Loucy (cell line): ENCODE measurements around the gene DLG1.

ENCODE experiments used
- H2AFZ ChIP-seq: fragments of 200-600 bp; sonication (generic); 2 replicates; pipeline ENCODE4 v1.6.0; 2016; ENCODE audit warnings: antibody characterized with exemption, mild to moderate bottlenecking, low read length, moderate library complexity
- H3F3A ChIP-seq: fragments of 200-600 bp; 2 replicates; pipeline ENCODE4 v1.6.0; 2016; ENCODE audit warnings: antibody characterized with exemption, low read depth, mild to moderate bottlenecking
- H3K27me3 ChIP-seq: fragments of 200-600 bp; sonication (generic); 2 replicates; pipeline ENCODE4 v1.6.1; 2014; ENCODE audit warnings: low read length, mild to moderate bottlenecking; ENCODE audit not compliant: insufficient read depth, poor library complexity, severe bottlenecking
- H3K36me3 ChIP-seq: fragments of 200-600 bp; sonication (generic); 2 replicates; pipeline ENCODE4 v1.6.1; 2016; ENCODE audit warnings: low read length; ENCODE audit not compliant: insufficient read depth
- H3K4me1 ChIP-seq: fragments of 200-600 bp; sonication (generic); 2 replicates; pipeline ENCODE4 v1.5.1; 2014; ENCODE audit warnings: low read length, mild to moderate bottlenecking; ENCODE audit not compliant: insufficient read depth, poor library complexity, severe bottlenecking
- H3K4me2 ChIP-seq: fragments of 200-600 bp; sonication (generic); 2 replicates; pipeline ENCODE4 v1.6.0; 2014; ENCODE audit warnings: antibody characterized with exemption, low read length, low read depth, mild to moderate bottlenecking; ENCODE audit not compliant: poor library complexity, severe bottlenecking
- H3K4me3 ChIP-seq: fragments of 200-600 bp; sonication (generic); 2 replicates; pipeline ENCODE4 v1.5.1; 2014; ENCODE audit warnings: low read length, mild to moderate bottlenecking, mixed read lengths; ENCODE audit not compliant: poor library complexity, severe bottlenecking
- H3K79me2 ChIP-seq: fragments of 200-600 bp; sonication (generic); 2 replicates; pipeline ENCODE4 v1.6.1; 2014; ENCODE audit warnings: low read length; ENCODE audit not compliant: insufficient read depth
- H3K9ac ChIP-seq: fragments of 200-600 bp; sonication (generic); 2 replicates; pipeline ENCODE4 v1.6.0; 2014; ENCODE audit warnings: mild to moderate bottlenecking, low read depth, low read length, moderate library complexity; ENCODE audit not compliant: poor library complexity, severe bottlenecking
- H3K9me2 ChIP-seq: fragments of 200-600 bp; sonication (generic); replicated peaks from 2 replicates; pipeline ENCODE4 v1.6.1; 2016; ENCODE audit warnings: low read depth, low read length, mixed read lengths
- H3K9me3 ChIP-seq: fragments of 200-600 bp; sonication (generic); 2 replicates; pipeline ENCODE4 v1.6.1; 2014; ENCODE audit warnings: mild to moderate bottlenecking, antibody characterized with exemption, low read length, low read depth; ENCODE audit not compliant: insufficient read depth
- H4K20me1 ChIP-seq: fragments of 200-600 bp; sonication (generic); 2 replicates; pipeline ENCODE4 v1.6.0; 2014; ENCODE audit warnings: antibody characterized with exemption, low read length, mild to moderate bottlenecking; ENCODE audit not compliant: insufficient read depth, poor library complexity, severe bottlenecking
- EZH2phosphoT487 ChIP-seq: fragments of 200-600 bp; IDR thresholded peaks from 2 replicates; pipeline ENCODE4 v1.6.1; 2018; ENCODE audit warnings: antibody characterized with exemption, mild to moderate bottlenecking, moderate library complexity, borderline replicate concordance
- TF ChIP-seq, protein P1 (sequence below): fragments of 200-600 bp; sonication (generic); conservative IDR thresholded peaks from 2 replicates; pipeline ENCODE4 v1.5.1; 2014; ENCODE audit warnings: mild to moderate bottlenecking, antibody characterized with exemption, low read length

DLG1 gene

DNA sequence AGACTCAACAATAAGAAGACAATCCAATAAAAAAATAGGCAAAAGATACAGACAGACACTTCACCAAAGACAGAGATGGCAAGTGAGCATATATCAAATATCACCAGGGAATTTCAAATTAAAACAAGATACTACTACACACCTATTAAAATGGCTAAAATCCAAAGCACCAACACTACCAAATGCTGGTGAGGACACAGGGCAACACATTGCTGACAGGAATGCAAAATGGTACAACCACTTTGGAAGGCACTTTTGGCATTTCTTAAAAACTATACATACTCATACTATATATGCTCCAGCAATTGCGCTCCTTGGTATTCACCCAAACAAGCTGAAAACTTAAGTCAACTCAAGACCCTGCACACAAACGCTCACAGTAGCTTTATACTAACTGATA, 12.9 kb downstream of the DLG1 start:
- Histone ChIP-seq H3K9me2 (no peaks in the 10 kb centered on the region), H3K79me2 (peaks cover 86% of the 10 kb centered on the region), H3K4me1 (peaks cover 8% of the 10 kb centered on the region), H3K4me2 (no peak overlapping the region), H4K20me1 (peaks cover 17% of the 10 kb centered on the region), H3K36me3 (peaks cover 53% of the 10 kb centered on the region), H2AFZ (no peak overlapping the region), H3F3A (no peaks in the 10 kb centered on the region), H3K9ac (no peak overlapping the region), H3K4me3 (no peak overlapping the region), H3K9me3 (no peaks in the 10 kb centered on the region), H3K27me3 (no peaks in the 10 kb centered on the region)
- TF ChIP-seq EZH2phosphoT487 = no peak
- TF ChIP-seq, protein P1, sequence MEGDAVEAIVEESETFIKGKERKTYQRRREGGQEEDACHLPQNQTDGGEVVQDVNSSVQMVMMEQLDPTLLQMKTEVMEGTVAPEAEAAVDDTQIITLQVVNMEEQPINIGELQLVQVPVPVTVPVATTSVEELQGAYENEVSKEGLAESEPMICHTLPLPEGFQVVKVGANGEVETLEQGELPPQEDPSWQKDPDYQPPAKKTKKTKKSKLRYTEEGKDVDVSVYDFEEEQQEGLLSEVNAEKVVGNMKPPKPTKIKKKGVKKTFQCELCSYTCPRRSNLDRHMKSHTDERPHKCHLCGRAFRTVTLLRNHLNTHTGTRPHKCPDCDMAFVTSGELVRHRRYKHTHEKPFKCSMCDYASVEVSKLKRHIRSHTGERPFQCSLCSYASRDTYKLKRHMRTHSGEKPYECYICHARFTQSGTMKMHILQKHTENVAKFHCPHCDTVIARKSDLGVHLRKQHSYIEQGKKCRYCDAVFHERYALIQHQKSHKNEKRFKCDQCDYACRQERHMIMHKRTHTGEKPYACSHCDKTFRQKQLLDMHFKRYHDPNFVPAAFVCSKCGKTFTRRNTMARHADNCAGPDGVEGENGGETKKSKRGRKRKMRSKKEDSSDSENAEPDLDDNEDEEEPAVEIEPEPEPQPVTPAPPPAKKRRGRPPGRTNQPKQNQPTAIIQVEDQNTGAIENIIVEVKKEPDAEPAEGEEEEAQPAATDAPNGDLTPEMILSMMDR = no peak

DNA sequence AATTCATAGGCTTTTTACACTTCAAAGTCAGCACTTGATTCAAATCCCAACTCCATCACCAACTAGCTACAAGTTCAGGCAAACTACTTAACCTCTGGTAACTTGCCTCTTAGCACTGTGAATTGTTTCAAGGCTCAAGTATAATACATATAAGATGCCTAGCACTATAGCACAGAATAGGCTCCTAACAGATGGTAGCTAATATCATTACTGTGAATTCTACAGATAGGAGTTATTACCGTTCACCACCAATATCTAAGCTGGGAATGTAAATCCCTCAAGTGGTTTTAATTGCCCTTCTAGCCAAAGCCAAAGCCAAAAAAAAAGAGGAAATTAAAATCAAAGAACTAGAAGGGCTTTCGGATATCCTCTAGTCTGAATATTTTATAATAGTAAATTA, 15.4 kb downstream of the DLG1 start:
- Histone ChIP-seq H3F3A (no peaks in the 10 kb centered on the region), H2AFZ (no peak overlapping the region), H4K20me1 (peaks cover 17% of the 10 kb centered on the region), H3K4me3 (no peak overlapping the region), H3K4me2 (no peak overlapping the region), H3K36me3 (peaks cover 56% of the 10 kb centered on the region), H3K9me3 (no peaks in the 10 kb centered on the region), H3K79me2 (peaks cover 81% of the 10 kb centered on the region), H3K27me3 (no peaks in the 10 kb centered on the region), H3K9ac (no peak overlapping the region), H3K4me1 (no peaks in the 10 kb centered on the region), H3K9me2 (no peaks in the 10 kb centered on the region)
- TF ChIP-seq, protein P1 = no peak
- TF ChIP-seq EZH2phosphoT487 = no peak

DNA sequence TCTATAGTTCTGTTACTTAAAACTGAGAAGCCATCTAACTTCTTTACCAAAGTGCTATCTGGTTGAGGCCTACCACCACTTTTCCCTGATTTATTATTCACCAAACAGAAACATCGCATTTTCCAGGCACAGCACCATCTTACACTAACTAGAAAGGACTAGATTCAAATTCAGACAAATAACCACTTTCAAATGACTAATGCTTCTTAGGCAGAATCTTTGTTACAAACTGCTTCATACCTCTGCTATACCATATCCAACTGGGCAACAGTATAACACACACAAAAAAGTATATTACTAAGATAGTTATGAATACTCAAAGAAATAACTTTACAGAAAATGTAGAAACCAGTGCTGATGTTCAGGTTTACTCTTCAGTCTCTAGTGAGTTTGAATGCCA, 16.6 kb downstream of the DLG1 start:
- Histone ChIP-seq H3K9ac (no peak overlapping the region), H3K9me3 (no peaks in the 10 kb centered on the region), H3K79me2 (peaks cover 83% of the 10 kb centered on the region), H3K4me1 (no peaks in the 10 kb centered on the region), H3K9me2 (no peaks in the 10 kb centered on the region), H2AFZ (no peak overlapping the region), H3K4me2 (no peak overlapping the region), H3K36me3 (peaks cover 59% of the 10 kb centered on the region), H3F3A (no peaks in the 10 kb centered on the region), H4K20me1 (peaks cover 17% of the 10 kb centered on the region), H3K4me3 (no peak overlapping the region), H3K27me3 (no peaks in the 10 kb centered on the region)
- no peak for TF ChIP-seq EZH2phosphoT487
- TF ChIP-seq, protein P1 = no peak
